CD4-positive, alpha-beta T cell treated with Interleukin-6 for 4 hours (primary cell): Measurements from ENCODE around the gene SIK2.
A peak's percentile ranks its signal among the peaks of the same experiment; 100 is the strongest.

Source experiments
- DNase-seq: peaks from one replicate; pipeline ENCODE4 v3.0.0-alpha.2; 2020; ENCODE audit warnings: mixed read lengths

Gene SIK2

GRCh38 chr11:111601979-111602864, at the start of gene SIK2:
Gene SIK2, plus strand, starts transcription at chr11:111602449. Its CDS starts 115 bp downstream, at chr11:111602564.
- DNase-seq = peak; percentile 93

GRCh38 chr11:111554532-111554931, 47.7 kb upstream of the SIK2 start:
- DNase-seq = no peak

- DNase-seq = no peak
Measured at GRCh38 chr11:111555255-111555654, 47.0 kb upstream of the SIK2 start.

GRCh38 chr11:111557425-111558111, 44.7 kb upstream of the SIK2 start:
- no peak for DNase-seq

GRCh38 chr11:111559800-111560464, 42.3 kb upstream of the SIK2 start:
- no peak for DNase-seq

- DNase-seq = no peak
Measured at GRCh38 chr11:111560800-111561199, 41.4 kb upstream of the SIK2 start.

- DNase-seq = no peak
Measured at GRCh38 chr11:111561306-111561705, 40.9 kb upstream of the SIK2 start.

GRCh38 chr11:111561791-111562325, 40.4 kb upstream of the SIK2 start:
- DNase-seq = no peak

- DNase-seq = no peak
Measured at GRCh38 chr11:111562692-111563389, 39.4 kb upstream of the SIK2 start.

GRCh38 chr11:111565114-111565720, 37.0 kb upstream of the SIK2 start:
- DNase-seq = peak; percentile 69

- no peak for DNase-seq
Measured at GRCh38 chr11:111566324-111566723, 35.9 kb upstream of the SIK2 start.

- no peak for DNase-seq
Measured at GRCh38 chr11:111569476-111569875, 32.8 kb upstream of the SIK2 start.

- no peak for DNase-seq
Measured at GRCh38 chr11:111570796-111571195, 31.5 kb upstream of the SIK2 start.

- DNase-seq = no peak
Measured at GRCh38 chr11:111571829-111572501, 30.3 kb upstream of the SIK2 start.

- DNase-seq = no peak
Measured at GRCh38 chr11:111572581-111572980, 29.7 kb upstream of the SIK2 start.

GRCh38 chr11:111573821-111574249, 28.4 kb upstream of the SIK2 start:
- no peak for DNase-seq

GRCh38 chr11:111574373-111575225, 27.6 kb upstream of the SIK2 start:
- DNase-seq = no peak

GRCh38 chr11:111575740-111576139, 26.5 kb upstream of the SIK2 start:
- DNase-seq = no peak

- no peak for DNase-seq
Measured at GRCh38 chr11:111577821-111578220, 24.4 kb upstream of the SIK2 start.

- no peak for DNase-seq
Measured at GRCh38 chr11:111581341-111581740, 20.9 kb upstream of the SIK2 start.

- DNase-seq = no peak
Measured at GRCh38 chr11:111582163-111582562, 20.1 kb upstream of the SIK2 start.
